Stimulated activated naive CD4-positive, alpha-beta T cell treated with Interleukin-2 at 50 U/mL for 16 hours (primary cell): ENCODE results near the gene DPP10.

Experiments
- DNase-seq: peaks from one replicate; lab custom pipeline; 2025; lab: John Stamatoyannopoulos, UW

Gene DPP10

GRCh38 chr2:115160531-115161080 lies 718.2 kb downstream of the DPP10 start:
- DNase-seq, result no peak

DNA sequence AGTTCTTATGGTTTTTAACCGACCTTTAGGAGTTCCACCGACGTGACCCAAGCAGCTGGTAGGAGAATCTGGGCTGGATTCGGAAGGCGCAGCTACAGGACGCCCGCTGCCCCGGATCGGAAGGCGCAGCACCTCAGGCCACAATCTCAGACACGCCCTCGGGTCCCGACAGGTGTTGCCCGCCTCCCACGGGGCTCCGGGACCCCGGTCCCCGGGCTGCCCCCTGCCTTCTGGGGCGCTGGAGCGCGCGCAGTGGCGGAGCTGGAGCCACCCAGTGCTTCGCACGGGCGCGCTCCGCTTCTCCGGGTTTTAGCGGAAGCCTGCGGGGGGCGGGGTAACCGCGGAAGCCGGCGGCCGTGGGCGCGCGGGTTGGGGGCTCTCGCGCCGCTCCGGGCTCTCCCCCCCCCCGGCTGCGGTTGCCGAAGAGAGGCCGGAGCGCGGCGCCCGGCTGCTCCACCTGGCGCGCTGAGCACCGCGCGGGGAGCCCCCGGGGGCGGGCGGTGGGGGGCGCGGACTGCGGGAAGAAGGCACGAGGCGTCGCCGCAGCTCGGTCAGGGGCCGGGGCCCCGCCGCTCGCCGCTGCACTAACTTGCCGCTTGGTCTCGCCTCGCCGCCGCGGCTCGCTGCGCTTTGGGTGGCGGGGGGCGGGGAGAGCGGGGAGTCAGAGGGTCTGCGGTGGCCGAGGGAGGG lies 718.8 kb downstream of the DPP10 start:
- no peak for DNase-seq

- no peak for DNase-seq
These were observed 719.5 kb downstream of the DPP10 start for GRCh38 chr2:115161771-115162493.

DNA sequence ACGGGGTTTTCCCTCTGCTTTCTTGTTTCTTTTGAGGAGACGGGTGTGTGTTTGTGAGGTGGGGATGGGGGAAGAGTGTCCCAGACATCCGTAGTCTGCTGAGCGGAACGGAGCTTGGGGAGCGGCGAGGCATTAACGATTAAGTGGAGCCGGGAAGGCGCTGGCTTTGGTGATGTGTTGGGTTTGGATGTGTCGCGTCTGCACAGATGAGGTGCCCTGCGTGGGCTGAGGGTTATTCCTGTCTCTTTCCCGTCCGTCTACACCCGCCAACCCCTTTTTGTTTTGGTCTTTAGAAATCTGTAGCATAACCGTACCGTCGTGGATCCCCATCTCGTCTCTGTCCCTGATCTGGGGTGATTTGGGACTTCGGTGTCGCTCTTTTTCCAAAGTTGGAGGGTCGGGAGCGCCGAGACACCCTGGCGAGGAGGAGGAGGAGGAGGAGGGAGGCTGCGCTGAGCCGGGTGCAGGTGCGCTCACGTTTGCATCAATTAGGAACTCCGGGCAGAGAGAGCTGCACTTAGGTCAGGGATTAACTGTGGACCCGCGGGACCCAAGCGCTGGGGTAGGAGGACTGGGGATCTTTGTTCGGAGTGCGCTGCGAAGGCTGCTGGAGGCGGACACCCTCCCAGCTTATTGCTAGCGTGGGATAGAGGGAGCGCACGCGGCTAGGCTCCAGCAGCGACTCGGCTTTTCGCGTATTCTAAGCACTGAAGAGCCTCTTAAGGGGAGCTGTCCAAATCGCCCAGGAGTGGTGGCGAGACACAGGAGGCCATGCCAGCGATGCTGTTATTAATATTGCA lies 720.3 kb downstream of the DPP10 start:
- DNase-seq, result no peak

DNA sequence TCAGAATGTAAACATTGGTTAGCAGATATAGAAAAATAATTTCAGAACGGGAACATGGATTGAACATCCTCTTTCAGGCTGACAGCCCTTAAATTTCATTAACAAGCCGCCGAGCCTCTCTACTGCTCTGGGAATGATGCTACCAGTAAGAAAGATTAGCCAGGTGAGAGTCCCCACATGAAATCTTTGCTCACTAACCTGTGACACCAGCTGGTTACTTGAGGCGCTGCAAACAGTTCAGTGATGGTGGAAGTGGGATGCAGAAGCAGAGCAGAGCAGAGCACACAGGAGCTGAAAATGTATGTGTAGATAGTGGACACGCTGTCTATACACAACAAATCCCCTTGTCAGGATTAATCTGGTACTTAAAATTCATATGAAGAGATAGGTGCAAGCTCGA lies 721.1 kb downstream of the DPP10 start:
- no peak for DNase-seq

DNA sequence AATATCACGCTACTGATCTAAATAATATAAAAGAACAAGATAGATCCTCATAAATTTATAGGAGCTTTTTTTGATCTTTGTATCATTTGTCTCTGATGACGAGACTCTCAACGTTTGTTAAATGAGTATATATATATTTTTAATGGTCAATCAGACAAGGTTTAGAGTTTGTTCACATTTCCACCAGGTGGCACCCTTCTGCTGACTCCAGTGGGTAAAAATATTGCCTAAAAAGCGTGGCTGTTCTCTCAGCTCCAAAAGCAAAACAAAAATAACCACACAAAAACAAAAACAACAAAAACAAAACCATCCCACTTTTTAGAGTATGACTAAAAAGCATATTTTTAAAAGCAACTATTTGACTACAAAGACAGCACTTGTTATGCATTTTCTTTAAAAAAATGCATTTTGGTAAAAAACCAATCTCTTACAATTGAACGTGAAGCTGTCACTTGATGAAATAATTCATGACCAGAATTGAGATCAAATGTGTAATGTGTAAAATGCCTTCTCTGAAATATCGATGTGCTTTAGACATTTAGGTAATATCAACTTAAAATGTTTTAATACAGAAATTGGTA lies 723.2 kb downstream of the DPP10 start:
- no peak for DNase-seq

DNA sequence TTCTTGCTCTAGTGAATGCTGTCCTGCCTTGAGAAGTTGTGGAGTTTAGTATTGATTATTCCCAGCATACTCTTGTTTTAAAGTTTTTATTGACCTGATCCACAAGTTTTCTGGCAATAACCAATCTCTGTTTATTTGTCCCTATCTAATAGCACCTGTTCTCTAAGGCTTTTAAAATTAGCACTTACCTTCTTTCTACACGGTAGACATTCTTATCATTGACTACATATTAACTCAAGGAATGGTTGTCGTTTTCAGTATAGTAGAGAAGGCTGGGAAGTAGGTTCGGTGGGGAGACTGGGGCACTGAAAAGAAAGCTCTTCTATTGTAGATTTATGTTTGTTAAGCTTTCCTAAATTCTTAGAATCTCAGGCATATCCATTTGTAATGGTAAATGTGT lies 726.0 kb downstream of the DPP10 start:
- DNase-seq, result no peak

- no peak for DNase-seq
These were observed 727.4 kb downstream of the DPP10 start for GRCh38 chr2:115169814-115170213.

- no peak for DNase-seq
These were observed 729.3 kb downstream of the DPP10 start for GRCh38 chr2:115171751-115172150.

DNA sequence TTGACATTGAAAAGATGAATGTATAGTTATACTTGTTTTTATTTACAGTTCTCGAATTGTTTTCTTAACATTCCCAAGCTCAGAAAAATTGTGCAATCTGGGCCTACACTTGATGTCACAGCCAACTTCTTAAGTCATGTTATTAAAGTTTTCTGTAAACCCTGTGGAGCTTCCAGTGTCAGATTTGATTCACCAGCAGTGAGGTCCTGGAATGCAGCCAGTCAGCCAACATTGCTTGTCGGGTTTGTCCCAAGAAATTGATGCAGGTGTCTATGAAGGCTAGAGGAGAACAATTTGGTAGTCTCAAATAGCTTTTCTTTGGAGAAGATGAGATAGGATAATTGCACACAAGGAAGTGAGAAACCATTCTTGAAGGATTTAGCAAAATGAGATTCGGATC lies 732.2 kb downstream of the DPP10 start:
- DNase-seq, result no peak

DNA sequence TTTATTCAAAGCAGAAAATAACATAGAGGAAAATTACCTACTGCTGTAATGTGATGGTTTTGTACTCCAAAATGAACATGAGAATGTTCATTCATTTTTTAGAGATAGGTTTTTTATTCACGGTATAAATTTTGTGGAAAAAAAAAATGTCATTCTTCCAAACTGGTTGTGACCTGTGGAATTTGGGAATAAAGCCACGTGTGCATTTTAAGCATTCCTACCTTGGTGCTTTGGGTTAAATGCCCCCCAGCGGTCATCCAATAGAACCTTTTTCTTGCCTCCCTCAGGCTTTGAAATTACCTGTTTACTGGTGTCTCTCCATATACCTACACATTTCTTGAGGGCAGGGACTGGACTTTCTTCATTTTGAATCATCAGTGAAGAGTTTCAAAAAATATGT lies 740.7 kb downstream of the DPP10 start:
- DNase-seq, result no peak

- no peak for DNase-seq
These were observed 748.0 kb downstream of the DPP10 start for GRCh38 chr2:115190459-115190858.

DNA sequence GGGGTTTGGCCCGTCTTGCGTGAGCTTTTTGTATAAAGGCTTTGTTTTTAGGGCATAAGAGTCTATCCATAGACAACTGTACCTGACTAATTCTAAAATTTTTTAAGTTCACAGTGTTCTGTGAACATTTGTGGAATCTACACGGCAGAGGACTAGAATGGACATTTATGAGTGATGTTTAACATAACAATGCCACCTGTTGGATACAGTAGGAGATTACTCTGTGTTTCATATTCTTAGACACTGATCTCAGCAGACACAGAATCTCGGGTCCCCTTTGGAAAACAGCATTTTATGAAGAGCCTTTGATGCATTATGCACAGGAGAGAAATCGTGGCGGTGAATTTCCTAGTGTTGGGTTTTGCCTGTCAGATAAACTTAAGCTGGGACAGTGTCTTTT lies 752.2 kb downstream of the DPP10 start:
- DNase-seq, result no peak

- no peak for DNase-seq
These were observed 754.1 kb downstream of the DPP10 start for GRCh38 chr2:115196587-115196986.

DNA sequence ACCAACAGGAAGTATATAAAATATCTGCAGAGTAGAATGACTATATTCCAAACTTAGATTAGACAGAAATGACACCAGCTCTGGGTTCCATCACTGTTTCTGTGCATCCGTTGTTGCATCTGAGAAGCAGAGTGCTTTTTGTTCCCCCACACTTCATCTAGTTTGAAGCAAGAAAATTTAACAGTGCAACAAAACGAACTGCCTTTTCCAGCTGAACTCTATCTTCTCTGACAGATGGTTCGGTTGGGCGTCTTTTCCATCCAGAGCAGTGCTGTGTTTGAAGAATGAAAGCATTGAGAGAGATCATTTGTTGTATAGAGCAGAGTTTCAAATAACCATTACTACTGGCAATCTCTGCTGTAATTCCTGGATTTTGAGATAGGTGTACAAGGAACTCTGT lies 757.5 kb downstream of the DPP10 start:
- no peak for DNase-seq

DNA sequence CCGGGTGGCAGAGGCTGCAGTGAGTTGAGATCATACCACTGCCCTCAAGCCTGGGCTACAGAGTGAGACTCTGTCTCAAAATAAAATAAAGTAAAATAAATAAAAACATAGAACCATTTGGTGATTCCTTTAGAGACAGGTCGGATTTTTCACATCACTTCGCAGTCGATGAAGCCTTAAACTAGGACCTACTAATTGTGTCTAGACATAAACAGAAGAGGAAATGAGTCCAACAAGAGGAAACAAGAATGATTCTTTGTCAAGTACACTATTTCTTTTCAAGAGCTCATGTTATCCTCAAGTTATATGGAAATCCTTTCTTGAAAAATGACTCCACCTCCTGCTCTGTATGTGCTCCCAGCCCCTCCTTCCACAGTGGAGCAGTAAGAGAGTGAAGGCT lies 758.9 kb downstream of the DPP10 start:
- DNase-seq, result no peak

- no peak for DNase-seq
These were observed 766.2 kb downstream of the DPP10 start for GRCh38 chr2:115208493-115209164.

GRCh38 chr2:115214050-115214449 lies 771.6 kb downstream of the DPP10 start:
- DNase-seq, result no peak

DNA sequence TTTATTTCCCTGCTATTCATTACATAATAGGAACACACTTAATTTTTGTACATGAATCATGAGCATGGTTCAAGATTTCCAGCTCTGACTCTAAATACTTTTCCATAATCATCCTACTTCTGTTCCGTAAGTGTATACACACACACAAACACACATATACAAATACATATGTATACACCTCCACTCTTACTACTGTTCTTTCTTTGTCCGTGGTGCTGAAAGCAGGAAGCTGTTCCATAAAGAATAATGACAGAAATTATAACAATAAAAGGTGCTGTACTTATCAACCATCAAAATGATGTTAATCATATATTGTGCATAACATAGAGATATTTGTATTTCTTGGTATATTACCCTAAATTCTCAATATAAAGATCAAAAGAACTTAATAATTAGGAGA lies 776.9 kb downstream of the DPP10 start:
- DNase-seq, result no peak

GRCh38 chr2:115234186-115234585 lies 791.7 kb downstream of the DPP10 start:
- no peak for DNase-seq

DNA sequence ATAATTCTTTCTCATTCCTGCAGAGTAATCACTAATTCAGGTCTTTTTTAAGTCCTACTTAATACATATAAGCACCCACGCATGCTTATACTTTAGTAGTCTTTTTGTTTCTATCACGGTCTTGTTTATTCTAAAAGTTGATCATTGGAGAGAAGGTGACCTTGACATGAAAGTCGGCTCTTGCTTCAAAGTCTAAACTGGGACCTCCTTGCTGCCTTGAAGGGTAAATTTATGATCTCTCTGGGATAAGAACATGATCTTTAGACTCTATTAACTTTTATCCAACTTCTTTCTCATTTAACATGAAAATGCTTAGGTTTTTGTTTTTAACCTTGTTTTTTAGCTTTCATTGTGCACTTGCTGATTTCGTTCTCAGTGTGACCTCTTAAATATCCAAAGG lies 792.3 kb downstream of the DPP10 start:
- no peak for DNase-seq

GRCh38 chr2:115248066-115248465 lies 805.6 kb downstream of the DPP10 start:
- DNase-seq, result no peak
